SK-MEL-5 (cell line): ENCODE results near the gene TSPYL1. TPM values are rescaled to one million over a fixed set of nuclear protein-coding genes. Genes with fewer than 3 reads are reported as not detected.
"Not testable (repeated sequence)": the region's sequence is repeated elsewhere in the genome, so short reads cannot be mapped to it uniquely, and the experiment has no call there.

Experiments
- DNase-seq: peaks from one replicate; pipeline ENCODE4 v3.0.0-alpha.2; 2016; ENCODE audit warnings: low read depth, low spot score
- in situ Hi-C: cut with HindIII; loops from 2 replicates; pipeline ENCODE4 v1.10.0; 2016; ENCODE audit warnings: low sequenced_read_pairs, high pct_unique_total_duplicates, low pct_unique_long_range_greater_than_20kb
- total RNA-seq: library from RNA; depleted of rRNA; stranded (reverse); fragments of >200 nt; shearing (Covaris generic); gene quantifications from 2 replicates; pipeline ENCODE4 v1.2.3, GENCODE V29; 2014

The TSPYL1 gene
- total RNA-seq, 1 experiment from 2014 or later = 40.2 TPM

DNA sequence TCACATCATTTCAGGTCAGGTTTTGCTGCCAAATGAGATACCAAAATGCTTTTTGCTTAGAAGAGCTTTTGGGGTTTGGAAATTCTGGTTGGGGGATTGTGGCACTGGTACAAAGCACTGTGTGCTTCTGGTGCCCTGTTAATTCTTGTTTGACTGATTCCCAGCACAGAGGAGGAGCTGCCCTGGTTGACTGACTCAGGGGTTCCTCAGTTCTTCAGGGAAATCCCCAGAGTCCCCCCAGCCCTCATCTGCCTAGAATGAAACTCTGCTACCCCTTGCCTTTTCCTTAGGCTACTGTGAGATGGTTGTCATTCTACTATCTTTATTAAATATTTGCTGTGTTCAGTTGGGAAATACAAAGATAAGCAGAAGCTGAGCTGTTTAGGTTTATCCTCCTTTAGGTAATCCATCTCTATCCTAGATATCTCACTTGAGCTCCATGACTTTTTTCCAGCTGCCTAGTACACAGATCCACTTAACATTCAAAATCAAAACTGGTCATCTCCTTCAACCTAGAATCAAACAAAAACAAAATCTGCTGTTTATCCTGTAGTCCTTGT is 24.9 kb upstream of the TSPYL1 start:
- DNase-seq = no peak
- in situ Hi-C loops = no loop called here

DNA sequence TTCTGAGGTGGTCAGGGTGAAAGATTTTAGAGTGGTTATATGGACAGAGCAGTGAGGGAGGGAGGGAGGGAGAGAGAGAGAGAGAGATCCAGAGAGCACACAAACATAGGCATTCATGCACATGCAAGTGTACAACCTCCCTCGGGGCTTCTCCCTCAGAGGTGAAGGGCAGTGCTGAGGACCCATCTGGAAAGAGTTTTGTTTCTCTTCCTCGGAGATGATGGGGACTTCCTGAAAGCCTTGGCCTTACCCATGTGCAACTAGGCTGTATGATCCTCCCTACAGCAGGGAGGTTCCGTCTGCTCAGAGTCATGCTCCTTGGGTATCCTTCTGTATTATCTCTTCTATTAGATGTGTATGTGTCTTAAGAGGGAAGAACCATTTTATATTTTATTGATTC is 21.4 kb upstream of the TSPYL1 start:
- in situ Hi-C loops = no loop called here

DNA sequence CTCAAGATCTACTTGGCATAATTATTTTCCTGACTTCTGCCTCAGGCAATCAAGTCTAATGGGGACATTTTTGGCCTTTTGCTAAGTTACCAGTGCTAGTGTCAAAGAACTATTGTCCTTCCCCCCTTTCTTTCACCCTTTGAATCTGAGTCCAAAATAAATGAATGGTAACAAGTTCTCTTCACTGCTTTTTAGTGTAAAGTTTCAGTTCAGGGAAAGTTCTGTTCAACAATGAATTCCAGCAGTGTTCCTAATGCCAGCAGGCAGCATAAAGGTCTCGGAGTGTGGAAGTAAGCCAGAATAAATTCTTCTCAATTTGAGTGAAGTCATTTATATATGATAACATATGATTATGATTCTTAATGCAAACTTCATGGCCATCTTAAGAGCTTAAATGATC is 20.8 kb upstream of the TSPYL1 start:
- in situ Hi-C loops = no loop called here
- peak; percentile 34 for DNase-seq

More for the DNA sequence above, 21.4 kb upstream of the TSPYL1 start:
- no peak for DNase-seq

DNA sequence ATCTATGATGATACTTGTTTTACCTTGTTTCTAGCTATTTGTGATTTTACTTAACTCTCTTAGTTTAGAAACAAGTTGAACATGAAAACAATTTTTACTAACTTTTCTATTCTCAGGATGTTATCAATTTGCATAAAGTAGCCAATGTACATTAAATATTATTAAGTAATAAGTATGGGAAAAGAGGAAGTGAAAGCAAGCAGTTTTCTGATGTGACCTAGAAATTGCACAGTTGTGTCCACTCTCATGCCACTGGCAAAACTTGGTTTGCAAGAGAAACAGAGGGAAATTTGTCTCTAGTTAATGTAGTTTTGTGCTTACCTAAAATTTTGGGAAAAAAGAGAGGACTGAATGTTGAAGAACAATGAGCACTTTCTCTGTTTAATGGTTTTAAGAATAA is 19.2 kb upstream of the TSPYL1 start:
- in situ Hi-C loops = no loop called here

GRCh38 chr6:116298273-116298672 is 18.5 kb upstream of the TSPYL1 start:
- no peak for DNase-seq
- in situ Hi-C loops = no loop called here

More for the DNA sequence above, 19.2 kb upstream of the TSPYL1 start:
- DNase-seq = no peak

- DNase-seq = no peak
- in situ Hi-C loops = no loop called here
Measured at GRCh38 chr6:116292553-116292952, 12.8 kb upstream of the TSPYL1 start.

DNA sequence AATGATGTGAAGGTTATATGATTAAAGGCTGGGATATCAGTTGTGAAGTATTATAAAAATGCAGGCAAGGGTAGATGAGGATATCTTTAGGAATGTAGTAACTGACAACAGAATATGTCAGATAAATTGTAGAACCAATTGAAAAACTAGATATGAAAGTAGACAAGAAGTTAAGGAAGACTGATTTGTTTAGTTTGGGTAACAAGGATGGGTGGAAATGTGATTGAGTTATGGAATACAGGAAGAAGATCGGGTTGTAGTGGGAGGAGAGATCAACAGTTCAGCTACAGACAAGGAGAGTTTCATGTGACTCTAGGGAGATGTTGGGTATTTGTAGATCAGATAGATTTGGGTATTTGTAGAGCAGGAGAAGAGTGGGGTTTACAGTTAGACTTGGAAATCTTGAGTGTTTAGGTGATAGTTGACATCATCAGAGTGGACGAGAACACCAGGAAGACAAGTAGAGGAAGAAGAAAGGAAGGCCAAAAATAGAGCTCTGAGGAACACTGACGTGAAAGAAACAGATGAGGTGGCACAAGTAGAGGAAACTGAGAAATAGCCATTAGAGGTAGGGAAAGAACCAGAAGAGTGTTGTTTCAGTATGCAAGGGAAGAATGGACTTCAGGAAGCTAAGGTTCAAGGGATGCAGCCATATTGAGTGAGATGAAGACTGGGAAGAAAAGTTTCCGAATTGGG is 12.1 kb upstream of the TSPYL1 start:
- no peak for DNase-seq
- in situ Hi-C loops = no loop called here

DNA sequence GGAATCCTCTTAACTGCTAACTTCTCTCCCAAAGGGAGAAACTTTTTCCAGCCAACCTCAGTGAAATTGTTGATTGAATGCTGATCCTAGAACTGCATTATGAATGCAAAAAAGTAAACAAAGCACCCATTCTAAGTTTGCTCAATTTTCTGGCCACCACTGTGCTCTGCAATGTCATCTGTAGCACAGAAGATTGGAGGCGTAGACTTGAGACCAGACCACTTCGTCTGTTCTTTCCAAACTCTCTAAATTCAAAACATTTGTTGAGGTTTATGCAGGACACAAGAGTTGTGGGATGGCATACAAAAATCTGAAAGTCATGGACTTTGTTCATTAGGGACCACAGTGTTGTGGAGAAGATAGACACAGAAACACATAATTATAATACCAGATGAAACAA is 11.1 kb upstream of the TSPYL1 start:
- no peak for DNase-seq
- in situ Hi-C loops = no loop called here

DNA sequence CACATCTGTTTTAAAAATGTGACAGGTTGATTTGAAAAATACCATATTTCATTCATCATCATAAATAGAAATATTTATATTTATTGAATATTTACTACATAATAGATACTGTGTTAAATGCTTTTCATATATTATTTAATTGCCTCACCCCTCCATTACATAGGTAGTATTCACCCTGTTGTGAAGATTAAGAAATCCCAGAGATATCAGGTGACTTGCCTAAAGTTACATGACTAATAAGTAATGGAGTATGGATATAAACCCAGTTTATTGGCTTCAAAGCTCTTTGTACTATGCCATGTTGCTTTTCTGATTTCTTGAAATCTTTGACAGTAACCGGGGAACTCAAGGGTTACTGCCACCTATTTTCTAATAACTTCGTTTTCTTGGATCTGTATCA is 10.1 kb upstream of the TSPYL1 start:
- in situ Hi-C loops = no loop called here
- DNase-seq = no peak

- in situ Hi-C loops = no loop called here
- peak; percentile 72 for DNase-seq
Measured at GRCh38 chr6:116287689-116288282, 8.1 kb upstream of the TSPYL1 start.

DNA sequence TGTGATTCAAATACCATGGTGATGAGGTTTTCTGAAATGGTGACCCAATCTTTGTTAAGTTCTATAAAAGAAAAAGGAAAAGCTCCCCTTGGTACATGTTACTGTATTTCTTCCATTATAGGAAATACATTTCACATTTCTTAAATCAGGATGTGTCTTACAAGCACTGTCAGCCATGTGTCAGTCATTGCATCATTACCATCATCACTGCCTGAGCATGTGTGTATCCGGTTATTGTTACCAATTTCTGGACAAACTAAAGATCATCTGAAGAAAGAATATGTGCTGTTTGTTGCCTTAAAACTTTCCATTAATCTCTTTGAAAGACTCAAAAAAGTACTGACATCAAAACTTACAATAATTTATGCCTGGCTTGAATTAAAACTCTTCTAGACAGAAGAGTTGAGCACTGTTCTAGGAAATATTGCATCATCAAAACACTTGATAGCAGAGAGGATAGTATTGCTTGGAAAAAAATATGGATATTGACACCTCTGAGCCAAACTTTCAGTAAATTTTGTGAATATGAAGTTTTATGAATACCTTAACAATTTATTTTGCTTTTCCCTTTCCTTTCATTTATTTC is 7.1 kb upstream of the TSPYL1 start:
- in situ Hi-C loops = no loop called here
- DNase-seq = no peak

- in situ Hi-C loops, DNase-seq: not testable (repeated sequence)
Measured at GRCh38 chr6:116284984-116285383, 5.3 kb upstream of the TSPYL1 start.

- in situ Hi-C loops = no loop called here
- DNase-seq = no peak
Measured at GRCh38 chr6:116283191-116283590, 3.5 kb upstream of the TSPYL1 start.

GRCh38 chr6:116282698-116283097 is 3.0 kb upstream of the TSPYL1 start:
- no peak for DNase-seq
- in situ Hi-C loops = no loop called here

GRCh38 chr6:116280933-116281316 is 1.2 kb upstream of the TSPYL1 start:
- DNase-seq = no peak
- in situ Hi-C loops = no loop called here

DNA sequence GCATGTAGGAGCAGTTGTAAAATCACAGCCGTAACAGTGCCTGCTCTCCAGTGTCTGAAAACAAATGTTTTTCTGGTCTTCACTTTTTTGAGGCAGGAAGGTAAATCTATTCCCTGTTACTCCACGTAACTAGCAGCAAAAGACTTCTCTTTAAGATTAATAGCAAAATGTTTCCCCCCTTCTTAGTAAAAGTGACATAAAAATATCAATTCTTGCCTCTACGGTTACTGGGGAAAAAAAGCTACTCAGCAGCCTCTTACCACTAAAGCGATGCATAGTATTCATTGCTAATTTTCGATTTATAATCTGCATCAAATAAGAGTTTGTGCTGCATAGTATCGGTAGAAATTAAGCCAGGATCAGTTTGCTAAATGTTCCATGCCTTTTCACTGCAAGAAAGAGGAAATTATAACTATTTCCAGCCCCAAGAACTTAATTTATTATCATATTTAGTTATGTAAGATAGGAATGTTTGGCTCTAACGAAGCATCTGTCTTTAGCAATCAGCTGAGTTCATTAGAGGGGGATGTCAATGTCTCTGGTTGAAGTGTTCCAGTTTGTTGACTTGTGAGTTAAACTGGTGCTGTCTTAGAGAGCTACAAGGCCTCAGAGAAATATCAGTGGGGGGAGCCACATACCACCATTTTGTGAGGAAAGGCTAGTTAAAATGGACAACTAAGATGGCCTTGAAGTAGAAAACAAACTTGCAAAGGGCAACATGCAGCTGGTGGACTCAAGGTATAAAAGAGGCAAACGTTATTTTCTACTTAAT is 617 bp upstream of the TSPYL1 start:
- no peak for DNase-seq
- in situ Hi-C loops = no loop called here

GRCh38 chr6:116278854-116279231 is 887 bp downstream of the TSPYL1 start:
- in situ Hi-C loops = no loop called here
- no peak for DNase-seq

- in situ Hi-C loops = no loop called here
- no peak for DNase-seq
Measured at GRCh38 chr6:116278481-116278829, 1.3 kb downstream of the TSPYL1 start.
